ENCODE results near the gene OPRD1.

DNA sequence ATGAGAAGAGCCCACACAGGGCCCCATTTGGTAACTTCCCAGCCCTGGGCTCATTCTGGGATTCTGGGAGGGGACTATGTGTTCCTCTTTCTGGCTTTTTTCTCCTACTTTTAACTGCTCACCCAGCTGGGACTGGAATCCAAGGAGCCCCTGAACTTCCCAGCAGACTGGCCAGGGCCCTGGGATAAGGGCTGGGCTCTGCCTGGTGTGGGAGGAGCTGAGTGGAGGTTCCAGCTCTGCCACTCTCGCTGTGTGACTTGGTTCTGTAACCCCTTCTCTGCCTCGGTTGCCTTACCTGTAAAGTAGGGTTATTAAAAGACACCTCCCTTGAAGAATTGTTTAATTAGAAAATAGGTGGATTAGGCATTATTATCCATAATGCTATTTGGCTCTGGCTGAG is 82.8 kb downstream of the OPRD1 start:
- TF ChIP-seq, protein P1, sequence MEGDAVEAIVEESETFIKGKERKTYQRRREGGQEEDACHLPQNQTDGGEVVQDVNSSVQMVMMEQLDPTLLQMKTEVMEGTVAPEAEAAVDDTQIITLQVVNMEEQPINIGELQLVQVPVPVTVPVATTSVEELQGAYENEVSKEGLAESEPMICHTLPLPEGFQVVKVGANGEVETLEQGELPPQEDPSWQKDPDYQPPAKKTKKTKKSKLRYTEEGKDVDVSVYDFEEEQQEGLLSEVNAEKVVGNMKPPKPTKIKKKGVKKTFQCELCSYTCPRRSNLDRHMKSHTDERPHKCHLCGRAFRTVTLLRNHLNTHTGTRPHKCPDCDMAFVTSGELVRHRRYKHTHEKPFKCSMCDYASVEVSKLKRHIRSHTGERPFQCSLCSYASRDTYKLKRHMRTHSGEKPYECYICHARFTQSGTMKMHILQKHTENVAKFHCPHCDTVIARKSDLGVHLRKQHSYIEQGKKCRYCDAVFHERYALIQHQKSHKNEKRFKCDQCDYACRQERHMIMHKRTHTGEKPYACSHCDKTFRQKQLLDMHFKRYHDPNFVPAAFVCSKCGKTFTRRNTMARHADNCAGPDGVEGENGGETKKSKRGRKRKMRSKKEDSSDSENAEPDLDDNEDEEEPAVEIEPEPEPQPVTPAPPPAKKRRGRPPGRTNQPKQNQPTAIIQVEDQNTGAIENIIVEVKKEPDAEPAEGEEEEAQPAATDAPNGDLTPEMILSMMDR (IDR thresholded peaks at IDR 0.05), result no peak
- no peak for TF ChIP-seq POLR2A (IDR thresholded peaks at IDR 0.05)

Data from transverse colon (tissue), 3 donors.